ENCODE results near the gene PRRG4. TPM values are rescaled to one million over a fixed set of nuclear protein-coding genes. Genes with fewer than 3 reads are reported as not detected.

Gene PRRG4
- total RNA-seq, 4 donors from 2014 or later: 0.75 to 2.2 (median 1.2) TPM

- TF ChIP-seq CTCF (IDR thresholded peaks at IDR 0.05; ENCODE audit: low read depth): no peak
Observed at GRCh38 chr11:32905028-32905667, 75.4 kb downstream of the PRRG4 start.

Other genes starting within 250 kb of the PRRG4 start
- gene EIF3M, start 246.1 kb upstream of the PRRG4 start, total RNA-seq: 100 to 1,000 TPM; 277 to 447 (median 362) TPM
- under 1 TPM in 1 of 4 donors, not detected in 3; 0.17 TPM for gene CCDC73, start 35.3 kb upstream of the PRRG4 start, total RNA-seq
- 10 to 100 TPM; 26.0 to 44.0 (median 31.0) TPM for gene QSER1, start 62.9 kb downstream of the PRRG4 start, total RNA-seq
- 1 to 10 TPM in 2 of 4 donors, under 1 TPM in 1, not detected in 1; 0.66 to 2.2 (median 2.0) TPM for gene DEPDC7, start 186.0 kb downstream of the PRRG4 start, total RNA-seq
- 10 to 100 TPM; 25.2 to 31.1 (median 28.6) TPM for gene TCP11L1, start 209.6 kb downstream of the PRRG4 start, total RNA-seq